Cerebellar nuclear complex (tissue), 1 donor: ENCODE measurements around the gene GFPT1.
"Not testable (repeated sequence)": the region's sequence is repeated elsewhere in the genome, so short reads cannot be mapped to it uniquely, and the experiment has no call there.

Experiments
- DNase-seq, 2 experiments: peaks; one replicate each; lab custom pipeline; 2025; lab: John Stamatoyannopoulos, UW

GFPT1 gene

DNA sequence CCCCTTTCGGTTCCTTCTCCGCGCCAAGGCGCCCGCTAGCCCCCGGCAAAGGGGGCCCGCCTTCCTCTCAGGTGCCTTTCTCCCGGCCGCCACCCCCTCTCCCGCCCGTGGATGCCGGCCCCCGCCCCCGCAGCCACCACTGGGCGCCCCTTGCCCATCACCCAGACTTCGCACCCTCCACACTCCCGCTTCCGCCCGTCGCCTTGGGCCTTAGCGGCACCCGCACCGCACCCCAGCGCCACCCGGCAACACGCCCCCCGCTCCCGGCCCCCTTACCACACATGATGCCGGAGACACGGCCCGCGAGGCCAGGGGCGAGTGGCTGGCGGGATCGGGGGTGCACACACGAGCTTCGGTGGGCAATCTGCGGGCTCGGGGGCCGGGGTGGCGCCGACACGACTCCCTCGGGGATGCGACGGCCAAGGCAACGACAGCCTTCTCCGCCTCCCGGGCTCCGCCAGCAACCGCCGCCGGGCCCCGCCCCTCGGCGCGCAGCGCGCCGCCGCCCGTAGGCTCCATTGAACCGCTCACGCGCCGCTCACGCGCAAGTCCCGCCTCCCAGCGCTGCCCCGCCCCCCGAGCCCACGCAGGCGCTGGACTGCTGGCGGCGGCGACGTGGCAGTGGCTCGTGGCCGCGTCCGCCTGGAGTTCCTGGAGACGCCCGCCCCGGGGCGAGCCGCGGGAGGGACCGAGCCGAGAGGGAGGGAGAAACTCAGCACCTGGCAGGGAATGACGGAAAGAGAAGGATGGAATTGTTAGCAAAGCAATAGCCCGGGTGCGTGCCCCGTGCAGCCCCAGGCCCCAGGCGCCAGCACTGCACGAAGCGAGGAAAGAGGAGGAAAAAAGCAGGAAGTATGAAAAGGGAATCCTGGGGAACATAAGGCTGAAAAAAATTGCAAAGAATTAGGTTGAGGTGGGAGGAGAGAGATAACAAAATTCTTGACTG is at the start of gene GFPT1:
Gene GFPT1 (minus strand): TSS at position 439 of the 946 bp plus-strand sequence. CDS start 156 bp downstream, at position 283.
- DNase-seq: peak; percentile 28 to 78

DNA sequence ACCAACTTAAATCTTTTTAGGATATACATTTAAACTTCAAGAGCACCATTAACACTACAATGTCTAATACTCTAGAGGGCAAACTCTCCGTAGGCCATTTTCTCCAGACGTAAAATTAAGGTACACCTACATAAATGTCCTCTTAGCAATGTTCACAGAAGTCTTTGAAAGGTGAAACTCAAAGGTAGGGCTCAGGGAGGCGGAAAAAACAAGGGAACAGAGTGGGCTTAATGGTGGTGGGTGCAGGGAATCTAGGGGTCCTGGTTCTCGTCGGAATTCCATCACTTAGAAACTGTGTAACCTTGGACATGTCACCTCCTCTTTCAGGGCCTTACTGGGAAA is 49.5 kb upstream of the GFPT1 start:
- DNase-seq: no peak

DNA sequence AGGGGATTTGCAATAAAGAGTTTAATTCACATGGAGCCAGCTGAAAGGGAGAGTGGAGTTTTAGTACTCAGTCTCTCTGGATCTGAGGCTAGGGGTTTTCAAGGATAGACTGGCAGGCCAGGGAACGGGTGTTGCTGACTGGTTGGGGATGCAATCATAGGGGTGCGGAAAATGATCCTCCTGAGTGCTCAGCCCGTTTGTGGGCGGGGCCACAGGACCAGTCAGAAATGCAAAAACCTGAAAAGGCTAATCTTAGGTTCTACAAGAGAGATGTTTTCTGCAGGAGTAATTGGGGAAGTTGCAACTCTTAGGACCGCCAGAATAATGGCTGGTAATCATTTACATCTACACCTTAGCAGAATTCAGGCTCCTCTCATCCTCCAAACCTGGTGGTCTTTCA is 47.7 kb upstream of the GFPT1 start:
- no peak for DNase-seq

DNA sequence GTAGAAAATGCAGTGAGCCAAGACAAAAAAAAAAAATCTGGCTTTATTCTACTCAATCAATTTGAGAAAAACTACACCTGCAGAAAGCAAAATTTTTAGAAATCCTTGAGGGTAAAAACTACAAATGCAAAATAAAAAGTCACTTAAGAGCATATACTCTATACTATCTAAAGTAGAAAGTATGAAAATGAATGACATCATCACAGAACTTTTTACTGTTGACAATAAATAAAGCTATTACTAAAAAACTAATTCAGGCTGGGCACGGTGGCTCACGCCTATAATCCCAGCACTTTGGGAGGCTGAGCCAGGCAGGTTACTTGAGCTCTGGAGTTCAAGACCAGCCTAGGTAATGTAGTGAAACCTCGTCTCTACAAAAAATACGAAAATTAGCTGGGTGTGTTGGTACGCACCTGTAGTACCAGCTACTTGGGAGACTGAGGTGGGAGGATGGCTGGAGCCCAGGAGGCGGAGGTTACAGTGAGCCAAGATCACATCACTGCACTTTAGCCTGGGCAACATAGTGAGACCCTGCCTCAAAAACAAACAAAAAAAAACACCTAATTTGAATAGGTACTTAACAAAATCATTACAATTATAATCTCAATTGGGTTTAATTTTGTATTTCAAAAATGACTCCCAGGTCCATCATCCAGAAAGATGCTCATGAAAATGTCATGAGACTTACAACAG is 42.6 kb upstream of the GFPT1 start:
- DNase-seq: no peak

DNA sequence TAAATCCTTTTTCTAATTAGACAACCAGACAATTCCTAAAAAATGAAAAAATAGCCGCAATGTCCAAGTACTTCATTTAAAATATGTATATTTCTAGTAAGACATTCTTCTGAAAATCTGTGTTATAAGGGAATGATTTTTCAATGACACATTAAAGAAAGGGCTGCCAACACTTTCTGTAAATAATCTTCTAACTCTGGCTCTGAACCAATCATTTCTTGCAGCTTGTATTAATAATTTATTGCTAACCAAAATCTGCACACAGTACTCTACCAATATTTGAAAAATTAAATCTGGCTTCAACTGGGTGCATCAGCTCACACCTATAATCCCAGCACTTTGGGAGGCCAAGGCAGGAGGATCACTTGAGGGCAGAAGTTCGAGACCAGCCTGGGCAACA is 42.0 kb upstream of the GFPT1 start:
- DNase-seq: no peak

DNA sequence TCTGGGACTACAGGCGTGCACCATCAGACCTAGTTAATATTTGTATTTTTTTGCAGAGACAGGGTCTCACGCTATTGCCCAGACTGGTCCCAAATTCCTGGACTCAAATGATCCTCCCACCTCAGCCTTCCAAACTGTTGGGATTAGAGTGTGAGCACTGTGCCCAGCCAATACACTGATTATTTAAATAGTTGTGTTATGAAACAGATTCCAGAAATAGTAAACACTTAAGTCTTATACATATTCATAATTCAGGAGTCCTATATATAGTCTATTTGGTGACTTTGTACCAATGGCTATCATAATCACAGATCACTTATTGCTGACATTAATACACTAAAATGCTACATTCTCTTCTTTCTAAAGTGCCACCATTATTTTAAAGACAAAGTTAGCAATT is 37.4 kb upstream of the GFPT1 start:
- no peak for DNase-seq

DNA sequence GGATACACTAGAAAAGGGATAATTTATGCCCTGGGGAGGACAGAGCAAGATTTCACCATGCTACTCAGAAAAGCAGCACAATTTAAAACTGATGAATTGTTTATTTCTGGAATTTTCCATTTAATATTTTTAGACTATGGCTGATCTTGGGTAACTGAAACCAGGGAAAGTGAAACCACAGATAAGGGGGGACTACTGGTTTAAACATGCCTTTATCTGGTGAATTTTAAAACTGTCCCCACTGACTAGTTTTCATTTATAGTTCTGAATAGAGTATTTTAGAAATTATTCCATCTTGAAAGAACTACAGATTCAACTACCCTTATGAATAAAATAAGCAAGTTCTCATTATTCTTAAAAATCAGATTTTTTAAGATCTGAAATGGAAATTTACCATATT is 35.2 kb upstream of the GFPT1 start:
- no peak for DNase-seq

DNA sequence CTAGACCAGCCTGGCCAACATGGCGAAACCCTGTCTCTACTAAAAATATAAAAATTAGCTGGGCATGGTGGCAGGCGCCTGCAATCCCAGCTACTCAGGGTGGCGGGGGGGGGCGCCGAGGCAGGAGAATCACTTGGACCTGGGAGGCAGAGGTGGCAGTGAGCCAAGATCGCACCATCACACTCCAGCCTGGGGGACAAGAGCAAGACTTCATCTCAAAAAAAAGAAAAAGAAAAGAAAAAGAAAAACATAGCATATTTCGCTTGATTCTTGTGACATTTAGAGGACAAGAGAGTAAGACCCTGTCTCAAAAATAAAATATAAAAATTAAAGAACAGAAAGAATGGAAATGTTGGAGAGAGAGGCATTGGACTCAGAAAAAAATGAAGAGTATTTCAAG is 32.1 kb upstream of the GFPT1 start:
- DNase-seq: not testable (repeated sequence)

DNA sequence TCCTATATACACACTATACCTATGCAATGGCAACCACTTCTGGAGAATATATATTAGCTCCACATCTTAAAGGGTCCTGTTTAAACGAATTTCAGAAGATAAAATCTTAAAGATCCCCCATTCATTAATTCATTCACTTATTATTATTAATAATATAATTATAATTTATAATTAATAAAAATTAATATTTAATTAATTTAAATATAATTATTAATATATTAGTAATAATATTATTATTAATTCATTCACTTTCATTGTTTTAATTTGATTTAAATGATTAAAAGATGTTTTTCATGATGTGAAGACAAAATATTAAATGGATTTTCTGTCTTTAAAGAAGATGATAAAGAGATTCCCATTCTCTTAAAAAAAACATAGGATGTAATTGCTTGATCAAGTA is 29.1 kb upstream of the GFPT1 start:
- DNase-seq: no peak

DNA sequence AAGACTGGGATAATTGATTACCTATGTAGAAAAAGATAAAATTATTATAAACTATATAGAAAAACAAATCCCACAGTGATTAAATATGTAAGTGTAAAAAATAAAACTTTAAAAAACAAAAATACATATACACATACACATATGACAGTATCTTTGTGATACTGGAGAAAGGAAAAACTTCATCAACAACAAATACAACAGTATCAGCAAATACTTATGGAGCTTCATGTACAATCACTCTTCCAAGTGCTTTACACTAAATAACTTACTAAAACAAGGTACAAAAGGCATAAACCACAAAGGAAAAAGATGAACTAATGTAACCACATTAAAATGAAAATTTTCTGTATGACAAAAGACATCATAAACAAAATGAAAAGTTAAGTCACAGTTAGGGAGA is 24.1 kb upstream of the GFPT1 start:
- no peak for DNase-seq

DNA sequence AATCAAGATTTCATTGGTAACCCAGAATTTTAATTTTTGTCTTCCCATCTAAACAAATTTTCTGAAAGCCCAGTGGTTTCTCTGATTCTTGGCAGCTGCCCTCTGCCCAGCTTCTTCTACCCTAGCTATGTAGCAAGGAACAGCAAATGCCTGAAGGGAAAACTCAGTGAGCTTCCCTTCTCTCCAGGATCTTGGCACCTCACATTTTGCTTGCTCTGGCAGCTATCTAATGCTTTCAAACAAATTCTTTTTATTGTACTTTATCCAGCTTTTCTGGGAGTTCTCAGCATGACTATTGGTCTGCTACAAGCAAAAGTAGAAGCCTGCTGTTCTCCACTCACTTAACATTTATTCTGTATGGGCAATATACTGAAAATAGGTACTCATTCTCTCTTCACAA is 18.3 kb upstream of the GFPT1 start:
- DNase-seq: no peak

DNA sequence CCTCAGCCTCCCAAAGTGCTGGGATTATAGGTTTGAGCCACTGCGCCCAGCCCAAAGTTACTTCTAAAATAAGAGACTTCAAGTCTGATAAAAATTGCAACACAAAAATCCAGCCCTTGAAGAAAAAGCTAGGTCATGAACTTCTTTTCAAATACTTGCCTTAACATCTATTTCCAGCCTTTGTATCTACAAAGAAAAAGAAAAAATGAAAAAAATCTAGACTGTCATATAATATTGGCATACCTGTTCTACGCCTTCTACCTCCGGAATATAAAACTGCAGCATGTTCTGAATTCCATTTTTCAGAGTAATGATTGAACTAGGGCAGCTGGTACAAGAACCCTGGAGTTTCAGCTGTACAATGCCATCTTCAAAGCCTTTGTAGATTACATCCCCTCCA is 13.1 kb upstream of the GFPT1 start:
- no peak for DNase-seq

DNA sequence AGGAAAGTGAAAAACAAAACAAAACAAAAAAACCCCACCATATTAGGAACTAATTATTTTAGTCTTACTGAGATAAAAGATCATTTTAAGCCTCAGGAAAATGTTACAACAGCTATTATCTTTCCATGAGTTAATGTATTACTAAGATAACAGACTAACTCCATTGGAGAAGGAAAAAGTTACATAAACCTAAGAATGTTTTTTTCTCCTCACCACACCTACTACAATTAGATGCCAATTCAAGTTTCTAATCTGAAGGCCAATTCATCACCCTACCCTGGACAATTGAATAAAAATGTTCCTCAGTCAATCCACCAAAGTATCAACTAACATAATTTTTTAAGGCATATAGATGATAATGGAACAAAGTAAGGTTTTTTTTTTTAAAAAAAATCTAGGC is 10.2 kb upstream of the GFPT1 start:
- DNase-seq: no peak

DNA sequence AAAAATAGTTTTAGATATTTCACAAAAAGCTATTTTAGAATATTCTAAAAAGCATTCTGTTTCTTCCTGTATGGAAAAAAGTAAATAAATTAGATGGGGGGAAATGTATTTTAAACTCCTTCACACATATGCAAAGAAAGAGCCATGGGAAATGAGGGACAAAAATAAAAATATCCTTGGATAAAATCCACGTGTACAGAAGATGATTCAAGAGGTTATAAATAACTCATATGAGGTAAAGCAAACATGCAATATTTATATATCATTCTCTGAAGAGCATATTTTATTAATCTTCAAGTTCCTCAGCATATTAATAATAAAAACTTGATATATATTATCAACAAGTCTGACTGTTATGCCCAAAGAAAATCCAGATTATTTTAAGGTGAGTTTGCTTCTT is 8.8 kb upstream of the GFPT1 start:
- no peak for DNase-seq

DNA sequence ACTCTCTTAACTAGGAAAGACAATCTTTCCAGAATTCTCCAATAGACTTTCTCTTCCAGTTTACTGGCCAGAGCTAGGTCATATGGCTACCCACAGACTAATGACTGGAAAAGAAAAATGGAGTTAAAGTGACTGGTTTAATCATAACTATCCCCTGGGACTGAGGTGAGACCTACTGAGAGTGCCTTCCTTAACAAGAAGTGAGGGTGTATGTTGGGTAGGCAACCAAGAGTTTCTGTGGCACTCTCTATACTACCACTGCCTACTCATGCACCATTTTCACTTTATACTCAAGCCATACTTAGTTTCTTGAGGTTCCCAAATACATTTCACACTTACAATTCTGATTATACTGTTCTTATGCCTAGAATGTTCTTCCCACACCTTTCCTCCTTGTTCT is 6.9 kb upstream of the GFPT1 start:
- DNase-seq: no peak

DNA sequence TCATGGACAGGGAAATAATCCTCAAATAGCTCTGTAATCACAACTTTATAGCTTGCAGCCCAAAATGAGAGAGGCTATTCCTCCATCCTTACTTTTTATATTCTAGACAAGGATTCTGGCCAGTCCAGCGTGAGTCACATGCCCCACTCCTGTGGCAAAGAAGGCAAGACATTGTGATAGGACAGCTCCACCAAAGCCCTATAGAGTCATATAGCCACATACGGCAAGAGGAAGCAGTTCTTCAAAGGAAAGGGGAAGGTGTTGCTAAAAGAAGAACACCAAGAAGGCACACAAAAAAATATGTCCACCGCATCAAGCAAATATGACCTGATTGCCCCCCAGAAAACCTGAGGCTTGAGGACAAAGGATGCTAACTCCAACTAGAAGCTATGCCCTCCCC is 3.4 kb upstream of the GFPT1 start:
- DNase-seq: no peak

DNA sequence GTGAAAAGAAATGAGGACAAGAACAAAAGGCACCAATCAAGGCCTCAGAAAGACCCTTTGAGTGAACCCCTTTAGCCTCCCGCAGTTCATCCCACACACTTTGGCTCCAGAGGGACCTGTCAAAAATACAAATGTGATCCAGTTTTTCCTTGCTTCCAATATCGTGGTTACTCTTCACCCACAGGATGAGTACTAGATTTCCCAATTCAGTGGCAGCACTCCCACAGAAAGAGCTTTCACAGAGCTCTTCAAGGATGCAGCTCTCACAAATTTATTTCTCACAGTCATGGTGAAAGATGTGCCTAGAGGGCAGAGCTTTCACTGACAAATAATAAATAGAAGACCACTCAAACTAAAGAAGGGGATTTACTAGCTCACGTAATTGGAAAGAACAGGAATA is 3.0 kb upstream of the GFPT1 start:
- no peak for DNase-seq

DNA sequence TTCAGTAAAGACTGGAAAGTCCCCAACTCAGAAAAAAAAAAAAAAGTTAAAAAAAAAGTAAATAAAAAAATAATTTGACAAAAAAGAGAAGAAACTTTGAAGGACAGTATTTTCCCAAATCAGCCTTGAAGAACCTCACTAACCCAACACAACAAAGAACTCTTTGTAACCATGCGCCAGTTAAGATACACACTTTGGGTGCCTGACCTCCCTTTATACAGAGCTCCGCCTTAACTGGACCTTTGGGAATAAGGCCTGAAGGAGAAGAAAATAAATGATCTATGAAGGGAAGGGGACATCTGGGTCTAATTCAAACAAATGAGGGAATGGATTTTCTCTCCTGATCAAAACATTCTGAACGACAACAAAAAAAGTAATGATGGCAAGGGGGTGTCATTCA is 2.2 kb upstream of the GFPT1 start:
- no peak for DNase-seq

DNA sequence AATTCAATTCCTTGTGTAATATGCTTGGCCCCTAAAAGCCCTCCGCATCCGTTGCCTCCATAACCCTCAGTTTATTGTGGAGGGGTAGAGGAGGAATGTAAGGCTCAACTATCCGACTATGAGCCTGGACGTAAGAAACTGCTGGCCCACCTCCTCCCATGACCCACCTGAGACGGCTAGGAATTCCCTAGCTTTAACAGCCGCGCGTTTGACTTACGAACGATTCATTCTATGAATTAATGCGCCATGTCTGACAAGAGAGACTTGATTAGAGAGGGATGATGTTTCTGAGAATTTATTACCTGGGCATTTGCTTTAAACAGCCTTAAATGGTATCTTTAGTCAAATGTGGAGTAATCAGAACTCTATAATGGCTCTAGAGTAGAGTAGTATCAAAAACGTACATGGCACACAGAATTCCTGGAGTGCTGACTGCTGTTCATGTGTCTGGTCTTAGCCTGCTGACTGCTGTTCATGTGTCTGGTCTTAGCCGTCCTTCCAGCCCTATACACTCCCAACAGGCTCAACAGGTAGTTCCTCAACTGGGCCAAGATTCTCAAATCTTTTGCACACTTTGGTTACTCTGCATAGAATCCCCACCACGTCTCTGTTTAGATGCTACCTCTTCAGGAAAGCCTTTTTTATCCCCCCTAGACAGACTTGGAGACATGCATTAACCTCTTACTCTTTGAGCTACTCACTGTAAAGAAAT is 899 bp upstream of the GFPT1 start:
- no peak for DNase-seq

DNA sequence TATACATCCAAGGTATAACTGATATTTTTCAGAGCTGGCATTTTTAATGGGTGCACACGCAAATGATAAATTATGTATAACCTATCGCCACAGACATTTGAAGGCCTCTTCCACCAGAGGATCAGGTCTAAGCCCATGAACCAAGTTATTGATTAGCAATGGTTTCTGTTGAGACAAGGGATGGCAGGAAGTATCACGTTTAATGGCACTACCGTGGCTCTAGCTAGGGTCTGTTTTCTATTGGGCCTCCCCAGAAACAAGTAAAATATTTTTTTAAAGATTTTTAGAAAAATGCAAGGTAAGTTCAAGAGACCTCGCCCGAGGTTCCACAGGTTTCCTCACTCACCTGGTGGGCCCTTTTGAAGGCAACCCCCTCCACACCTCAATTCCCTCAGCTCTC is 667 bp downstream of the GFPT1 start:
- DNase-seq: no peak

DNA sequence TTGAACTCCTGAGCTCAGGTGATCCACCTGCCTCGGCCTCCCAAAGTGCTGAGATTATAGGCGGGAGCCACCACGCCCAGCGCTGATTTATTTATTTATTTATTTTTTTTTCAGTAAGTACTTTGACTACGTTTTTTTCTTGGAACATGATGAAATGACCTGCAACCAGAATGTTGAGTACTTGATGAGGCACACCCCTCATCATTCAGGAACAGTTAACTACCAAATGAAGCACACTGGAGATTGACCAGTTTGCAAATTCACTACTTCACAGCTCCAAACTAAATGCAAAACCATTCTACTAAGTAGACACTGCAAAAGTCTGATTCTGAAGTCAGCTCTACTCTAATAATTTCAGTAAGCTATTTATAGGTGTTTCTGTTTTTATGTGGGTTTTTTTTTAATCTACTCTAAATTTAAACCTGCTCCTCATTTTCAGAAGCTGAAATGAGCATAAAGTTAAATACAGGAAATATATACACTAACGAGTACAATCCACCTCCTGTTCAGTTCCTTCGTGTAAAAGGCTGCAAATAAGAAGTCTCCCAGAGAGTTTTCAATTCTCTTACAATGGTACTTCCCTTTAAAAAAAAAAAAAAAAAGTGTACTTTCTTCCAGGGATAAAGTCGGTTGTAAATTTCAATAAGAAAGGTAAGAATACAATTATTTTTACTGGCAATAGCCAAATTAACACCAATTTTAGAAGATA is 1.4 kb downstream of the GFPT1 start:
- DNase-seq: no peak

DNA sequence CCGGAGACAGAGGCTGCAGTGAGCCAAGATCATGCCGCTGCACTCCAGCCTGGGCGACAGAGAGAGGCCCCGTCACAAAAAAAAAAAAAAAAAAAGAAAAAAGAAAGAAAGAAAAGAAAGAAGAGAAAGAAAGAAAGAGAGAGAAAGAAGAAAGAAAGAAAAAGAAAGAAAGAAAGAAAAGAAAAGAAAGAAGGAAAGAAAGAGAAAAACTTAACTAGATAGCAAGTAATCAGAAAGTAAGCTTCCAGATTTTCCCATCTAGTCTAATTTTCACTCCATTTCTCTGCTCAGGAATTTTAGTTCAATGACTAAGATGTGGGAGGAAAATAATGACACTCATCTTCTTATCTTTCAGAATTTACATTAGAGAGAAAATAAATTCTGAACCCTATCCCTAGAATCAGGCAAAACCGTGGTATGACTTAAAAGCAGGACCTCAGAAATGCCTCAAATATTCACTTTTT is 2.4 kb downstream of the GFPT1 start:
- no peak for DNase-seq
